AG04450 (cell line): ENCODE results near the gene FARP1. TPM values are rescaled to one million over a fixed set of nuclear protein-coding genes. Genes with fewer than 3 reads are reported as not detected.

ENCODE experiments used
- CTCF ChIA-PET: fragments of 300-600, 350-600 bp; formaldehyde crosslinking; extraction: SDS; loops from one replicate; lab custom pipeline; 2022; ENCODE audit warnings: antibody characterized with exemption, inconsistent platforms; lab: Charles Lee
- POLR2A ChIA-PET: fragments of 350-600 bp; formaldehyde crosslinking; extraction: SDS; loops from one replicate; lab custom pipeline; 2021; ENCODE audit warnings: antibody characterized with exemption, inconsistent platforms; lab: Yijun Ruan, JAX
- DNase-seq: peaks from one replicate; pipeline ENCODE4 v3.0.0-alpha.2; 2011; ENCODE audit warnings: low read depth, low spot score
- H3K27ac ChIP-seq: one replicate; pipeline ENCODE4 v1.5.1; 2012; ENCODE audit warnings: low read depth, low read length, control low read depth
- H3K27me3 ChIP-seq: one replicate; pipeline ENCODE4 v1.6.0; 2012; ENCODE audit warnings: low read length; ENCODE audit not compliant: control insufficient read depth, insufficient read depth
- H3K4me3 ChIP-seq: 2 replicates; pipeline ENCODE4 v1.5.1; 2011; ENCODE audit warnings: mild to moderate bottlenecking, low read depth, low read length, control low read depth
- H3K9me3 ChIP-seq: 2 replicates; pipeline ENCODE4 v1.5.1; 2012; ENCODE audit warnings: low read length; ENCODE audit not compliant: control insufficient read depth, insufficient read depth
- CTCF ChIP-seq: IDR thresholded peaks from 2 replicates; pipeline ENCODE4 v1.5.1; 2011; ENCODE audit warnings: low read depth, low read length, control low read depth, inconsistent platforms
- polyA plus RNA-seq: library from polyadenylated mRNA; depleted of rRNA; stranded (reverse); fragments of >200 nt; gene quantifications from 2 replicates; pipeline ENCODE4 v1.2.3, GENCODE V29; 2011

The FARP1 gene
- polyA plus RNA-seq, 1 experiment: 76.4 TPM

GRCh38 chr13:98406971-98407370 is 264.1 kb downstream of the FARP1 start:
- H3K9me3 ChIP-seq: no peaks in the 10 kb centered on the region
- no peak overlapping the region for H3K27ac ChIP-seq
- POLR2A ChIA-PET: no interaction called here
- no peak for TF ChIP-seq CTCF
- no peak for DNase-seq
- no peaks in the 10 kb centered on the region for H3K27me3 ChIP-seq
- CTCF ChIA-PET: interaction anchor here (0.6 kb wide), 1 partner anchor 387 kb away, joined by 4 read pairs; no protein-coding TSS in a partner anchor
- no peak overlapping the region for H3K4me3 ChIP-seq

- no peak for DNase-seq
- no peak for TF ChIP-seq CTCF
- Histone ChIP-seq H3K4me3 (no peak overlapping the region), H3K27me3 (no peaks in the 10 kb centered on the region), H3K9me3 (no peaks in the 10 kb centered on the region), H3K27ac (no peak overlapping the region)
- ChIA-PET CTCF (interaction anchor here (0.7 kb wide), 1 partner anchor 108 kb away, joined by 8 read pairs; no protein-coding TSS in a partner anchor), POLR2A (interaction anchor here (0.6 kb wide), 1 partner anchor 15 kb away, joined by 3 read pairs; no protein-coding TSS in a partner anchor)
Observed at GRCh38 chr13:98407575-98407974, 264.7 kb downstream of the FARP1 start.

GRCh38 chr13:98409281-98409680 is 266.4 kb downstream of the FARP1 start:
- CTCF ChIA-PET: no interaction called here

GRCh38 chr13:98410612-98411011 is 267.7 kb downstream of the FARP1 start:
- no peak overlapping the region for H3K27ac ChIP-seq
- H3K4me3 ChIP-seq: no peak overlapping the region
- DNase-seq: no peak
- no peaks in the 10 kb centered on the region for H3K9me3 ChIP-seq
- no peaks in the 10 kb centered on the region for H3K27me3 ChIP-seq
- CTCF ChIA-PET: no interaction called here
- POLR2A ChIA-PET: no interaction called here
- no peak for TF ChIP-seq CTCF

More at GRCh38 chr13:98409281-98409680, 266.4 kb downstream of the FARP1 start:
- POLR2A ChIA-PET: no interaction called here
- H3K27me3 ChIP-seq: no peaks in the 10 kb centered on the region
- H3K9me3 ChIP-seq: no peaks in the 10 kb centered on the region
- no peak for TF ChIP-seq CTCF
- no peak for DNase-seq
- no peak overlapping the region for H3K27ac ChIP-seq
- H3K4me3 ChIP-seq: no peak overlapping the region

- Histone ChIP-seq H3K27me3 (no peaks in the 10 kb centered on the region), H3K4me3 (no peak overlapping the region), H3K27ac (no peak overlapping the region), H3K9me3 (no peaks in the 10 kb centered on the region)
- ChIA-PET POLR2A (no interaction called here), CTCF (no interaction called here)
- no peak for DNase-seq
- TF ChIP-seq CTCF: no peak
Observed at GRCh38 chr13:98411013-98411412, 268.1 kb downstream of the FARP1 start.
